Measurements from ENCODE around the gene C17orf58.

C17orf58 gene

GRCh38 chr17:68033636-68034451 is 37.6 kb upstream of the C17orf58 start:
- no peak for TF ChIP-seq SIN3A (IDR thresholded peaks at IDR 0.05; ENCODE audit: borderline replicate concordance, insufficient read depth, low read length)
- no peak for TF ChIP-seq POLR2AphosphoS5 (IDR thresholded peaks at IDR 0.05; ENCODE audit: low read depth, low read length)
- TF ChIP-seq, protein P1, sequence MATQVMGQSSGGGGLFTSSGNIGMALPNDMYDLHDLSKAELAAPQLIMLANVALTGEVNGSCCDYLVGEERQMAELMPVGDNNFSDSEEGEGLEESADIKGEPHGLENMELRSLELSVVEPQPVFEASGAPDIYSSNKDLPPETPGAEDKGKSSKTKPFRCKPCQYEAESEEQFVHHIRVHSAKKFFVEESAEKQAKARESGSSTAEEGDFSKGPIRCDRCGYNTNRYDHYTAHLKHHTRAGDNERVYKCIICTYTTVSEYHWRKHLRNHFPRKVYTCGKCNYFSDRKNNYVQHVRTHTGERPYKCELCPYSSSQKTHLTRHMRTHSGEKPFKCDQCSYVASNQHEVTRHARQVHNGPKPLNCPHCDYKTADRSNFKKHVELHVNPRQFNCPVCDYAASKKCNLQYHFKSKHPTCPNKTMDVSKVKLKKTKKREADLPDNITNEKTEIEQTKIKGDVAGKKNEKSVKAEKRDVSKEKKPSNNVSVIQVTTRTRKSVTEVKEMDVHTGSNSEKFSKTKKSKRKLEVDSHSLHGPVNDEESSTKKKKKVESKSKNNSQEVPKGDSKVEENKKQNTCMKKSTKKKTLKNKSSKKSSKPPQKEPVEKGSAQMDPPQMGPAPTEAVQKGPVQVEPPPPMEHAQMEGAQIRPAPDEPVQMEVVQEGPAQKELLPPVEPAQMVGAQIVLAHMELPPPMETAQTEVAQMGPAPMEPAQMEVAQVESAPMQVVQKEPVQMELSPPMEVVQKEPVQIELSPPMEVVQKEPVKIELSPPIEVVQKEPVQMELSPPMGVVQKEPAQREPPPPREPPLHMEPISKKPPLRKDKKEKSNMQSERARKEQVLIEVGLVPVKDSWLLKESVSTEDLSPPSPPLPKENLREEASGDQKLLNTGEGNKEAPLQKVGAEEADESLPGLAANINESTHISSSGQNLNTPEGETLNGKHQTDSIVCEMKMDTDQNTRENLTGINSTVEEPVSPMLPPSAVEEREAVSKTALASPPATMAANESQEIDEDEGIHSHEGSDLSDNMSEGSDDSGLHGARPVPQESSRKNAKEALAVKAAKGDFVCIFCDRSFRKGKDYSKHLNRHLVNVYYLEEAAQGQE (IDR thresholded peaks at IDR 0.05; ENCODE audit: insufficient read depth in 1 of 2, low read depth in 2 of 2, low read length in 2 of 2) = no peak
- no peak for TF ChIP-seq TAF1 (IDR thresholded peaks at IDR 0.05; ENCODE audit: borderline replicate concordance, insufficient read depth, low read length)
- TF ChIP-seq FOXP2 (optimal IDR thresholded peaks at IDR 0.05; ENCODE audit: borderline replicate concordance, extremely low read depth, extremely low read length, insufficient read depth) = no peak

DNA sequence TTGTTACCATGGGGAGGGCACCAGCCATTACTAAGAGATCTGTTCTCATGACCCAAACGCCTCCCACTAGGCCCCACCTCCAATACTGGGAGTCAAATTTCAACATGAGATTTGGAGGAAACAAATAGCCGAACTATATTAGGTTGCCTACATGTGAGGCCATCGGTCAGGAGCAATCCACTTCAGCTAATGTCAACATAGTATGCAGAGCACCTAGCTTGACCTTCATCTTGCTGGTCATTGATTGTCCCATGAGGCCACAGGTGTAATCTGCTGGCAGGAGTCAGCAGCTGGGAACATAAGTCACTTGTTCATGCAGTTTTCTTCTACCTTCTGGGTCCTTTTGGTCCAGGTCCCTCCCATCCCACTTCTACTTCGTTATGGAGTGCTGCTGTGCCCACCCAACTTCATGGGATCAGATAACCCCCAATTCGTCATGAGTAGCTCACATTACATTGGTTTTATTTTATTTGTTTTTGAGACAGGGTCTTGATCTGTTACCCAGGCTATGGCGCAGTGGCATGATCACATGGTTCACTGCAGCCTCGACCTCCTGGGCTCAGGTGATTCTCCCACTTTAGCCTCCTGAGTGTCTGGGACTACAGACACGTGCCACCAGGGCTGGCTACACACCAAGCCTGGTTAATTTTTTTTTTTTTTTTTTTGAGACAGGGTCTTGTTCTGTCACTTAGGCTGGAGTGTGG is 33.4 kb upstream of the C17orf58 start:
- no peak for TF ChIP-seq TAF1 (IDR thresholded peaks at IDR 0.05; ENCODE audit: borderline replicate concordance, insufficient read depth, low read length)

GRCh38 chr17:68021963-68022362 is 25.7 kb upstream of the C17orf58 start:
- TF ChIP-seq TAF1 (IDR thresholded peaks at IDR 0.05; ENCODE audit: borderline replicate concordance, insufficient read depth, low read length) (no peak), POLR2AphosphoS5 (IDR thresholded peaks at IDR 0.05; ENCODE audit: low read depth, low read length) (no peak), FOXP2 (optimal IDR thresholded peaks at IDR 0.05; ENCODE audit: borderline replicate concordance, extremely low read depth, extremely low read length, insufficient read depth) (no peak), SIN3A (IDR thresholded peaks at IDR 0.05; ENCODE audit: borderline replicate concordance, insufficient read depth, low read length) (no peak)
- TF ChIP-seq, protein P1 (IDR thresholded peaks at IDR 0.05; ENCODE audit: insufficient read depth in 1 of 2, low read depth in 2 of 2, low read length in 2 of 2) = no peak

DNA sequence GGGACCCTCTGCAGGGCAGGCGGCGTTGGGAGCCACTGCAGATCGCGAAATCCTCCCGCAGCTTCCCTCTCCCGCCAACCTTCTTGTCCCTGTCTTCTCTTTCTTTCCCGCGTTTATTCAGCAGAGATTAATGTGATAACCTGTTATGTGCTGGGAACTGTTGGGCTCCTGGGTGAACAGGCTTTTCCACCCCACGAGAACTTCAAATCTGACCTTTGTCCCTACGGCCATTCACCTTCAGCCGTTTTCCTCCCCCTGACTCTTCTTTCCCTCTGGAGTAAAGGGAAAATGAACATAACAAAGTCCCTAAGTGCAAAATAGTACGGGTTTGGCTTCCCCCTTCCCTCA is 24.1 kb upstream of the C17orf58 start:
- TF ChIP-seq POLR2AphosphoS5 (IDR thresholded peaks at IDR 0.05; ENCODE audit: low read depth, low read length) = 0 out of 2 replicates have a peak, but pooled peaks have one; percentile 7
- no peak for TF ChIP-seq SIN3A (IDR thresholded peaks at IDR 0.05; ENCODE audit: borderline replicate concordance, insufficient read depth, low read length)

DNA sequence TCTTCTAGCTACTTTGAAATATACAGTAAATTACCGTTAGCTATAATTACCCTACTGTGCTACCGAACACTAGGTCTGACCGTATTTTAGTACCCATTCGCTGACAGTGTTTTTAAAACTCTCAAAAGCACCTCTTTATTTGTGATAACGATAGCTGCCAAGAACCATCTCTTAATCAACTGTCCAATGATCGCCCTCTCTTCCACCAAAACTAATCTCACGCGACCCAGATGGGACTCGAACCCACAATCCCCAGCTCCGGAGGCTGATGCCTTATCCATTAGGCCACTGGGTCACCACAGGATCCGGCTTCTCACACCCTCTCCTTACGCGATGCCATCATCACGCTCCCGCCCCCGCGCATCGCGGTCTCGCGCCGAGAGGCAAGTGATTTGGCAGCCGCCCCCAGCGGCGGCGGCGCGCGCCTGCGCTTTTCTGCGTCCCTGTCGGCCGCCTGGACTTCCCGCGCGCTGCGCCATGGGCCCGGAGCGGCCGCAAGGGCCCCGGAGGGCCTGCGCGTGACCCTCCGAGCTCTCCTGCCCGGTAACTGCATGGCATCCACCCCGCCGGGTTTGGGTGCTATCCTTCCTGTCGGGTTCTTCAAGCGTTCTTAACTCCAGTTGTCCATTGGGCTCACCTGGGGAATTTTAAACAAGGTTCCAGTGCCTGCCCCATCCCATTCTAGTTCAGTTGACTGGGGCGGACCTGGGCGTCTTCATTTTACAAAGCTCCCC is 23.6 kb upstream of the C17orf58 start:
- TF ChIP-seq TAF1 (IDR thresholded peaks at IDR 0.05; ENCODE audit: borderline replicate concordance, insufficient read depth, low read length) (peak; percentile 65; the same call in 1 of the 2 replicates), SIN3A (IDR thresholded peaks at IDR 0.05; ENCODE audit: borderline replicate concordance, insufficient read depth, low read length) (no peak), POLR2AphosphoS5 (IDR thresholded peaks at IDR 0.05; ENCODE audit: low read depth, low read length) (peak; percentile 78; the same call in 1 of the 2 replicates), FOXP2 (optimal IDR thresholded peaks at IDR 0.05; ENCODE audit: borderline replicate concordance, extremely low read depth, extremely low read length, insufficient read depth) (peak; percentile 85)
- TF ChIP-seq, protein P1 (IDR thresholded peaks at IDR 0.05; ENCODE audit: insufficient read depth in 1 of 2, low read depth in 2 of 2, low read length in 2 of 2) = 0 out of 4 replicates have a peak, but pooled peaks of 1 of the 2 experiments have one; percentile 28
